ENCODE results near the gene MAMDC2.

The MAMDC2 gene

GRCh38 chr9:70257991-70258691 lies 214.5 kb downstream of the MAMDC2 start:
- no peak for DNase-seq (ENCODE audit: low read depth in 3 of 3, low spot score in 1 of 3)

DNA sequence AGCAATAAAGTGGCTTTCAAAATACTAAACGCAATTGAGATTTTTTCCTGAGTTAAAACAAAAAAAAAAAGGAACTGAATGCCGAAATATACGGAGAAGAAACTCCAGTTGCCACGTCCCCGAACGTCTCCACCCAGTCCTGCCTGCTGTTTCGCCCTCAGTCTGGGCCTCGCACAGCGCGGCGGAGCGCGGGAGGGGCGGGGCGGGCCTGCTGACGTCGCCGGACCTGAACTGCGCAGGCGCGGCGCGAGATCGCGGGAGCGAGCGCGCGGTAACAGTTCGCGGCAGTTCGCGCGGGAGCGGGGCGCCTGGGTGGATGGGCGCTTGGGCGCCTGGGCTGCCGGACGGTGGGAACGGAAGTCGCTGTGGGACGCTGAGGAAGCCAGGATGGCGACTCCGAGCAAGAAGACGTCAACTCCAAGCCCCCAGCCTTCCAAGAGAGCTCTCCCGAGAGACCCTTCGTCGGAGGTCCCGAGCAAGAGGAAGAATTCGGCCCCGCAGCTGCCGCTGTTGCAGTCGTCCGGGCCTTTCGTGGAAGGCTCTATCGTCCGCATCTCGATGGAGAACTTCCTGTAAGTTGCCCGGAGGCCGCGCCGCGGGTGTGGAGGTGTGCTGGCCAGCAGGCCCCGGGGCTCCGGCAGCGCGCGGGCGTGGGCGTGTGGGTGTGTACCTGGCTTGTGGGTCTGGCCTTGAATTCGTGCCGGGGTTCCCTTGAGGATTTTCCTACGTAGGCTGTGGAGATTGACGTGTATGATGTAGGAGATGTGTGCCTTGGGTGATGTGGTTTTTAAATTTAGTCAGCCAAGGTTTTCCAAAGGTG lies 215.3 kb downstream of the MAMDC2 start, which contains the start of gene SMC5:
Gene SMC5, plus strand, starts transcription at position 287 of the 820 bp plus-strand sequence. Its CDS starts 101 bp downstream, at position 388.
- DNase-seq (ENCODE audit: low read depth in 3 of 3, low spot score in 1 of 3): peak; percentile 62 to 85 (median 82)

DNA sequence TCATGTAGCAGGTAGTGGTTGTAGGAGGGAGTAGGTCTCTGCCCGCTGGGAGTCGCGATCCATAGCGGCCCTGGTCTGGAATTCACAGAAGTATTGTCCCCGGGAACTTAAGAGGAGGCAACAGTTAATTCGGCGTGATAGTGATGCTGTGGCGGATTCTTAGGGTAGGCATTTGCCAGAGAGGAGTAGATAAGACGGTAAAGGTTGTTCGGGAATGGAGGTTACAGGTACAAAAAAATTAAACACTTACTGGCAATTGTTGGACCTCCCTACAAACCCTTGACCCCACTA lies 215.8 kb downstream of the MAMDC2 start:
- no peak for DNase-seq (ENCODE audit: low read depth in 3 of 3, low spot score in 1 of 3)

GRCh38 chr9:70260007-70260443 lies 216.4 kb downstream of the MAMDC2 start:
- DNase-seq (ENCODE audit: low read depth in 3 of 3, low spot score in 1 of 3): no peak

GRCh38 chr9:70260606-70261005 lies 217.0 kb downstream of the MAMDC2 start:
- DNase-seq (ENCODE audit: low read depth in 3 of 3, low spot score in 1 of 3): no peak

DNA sequence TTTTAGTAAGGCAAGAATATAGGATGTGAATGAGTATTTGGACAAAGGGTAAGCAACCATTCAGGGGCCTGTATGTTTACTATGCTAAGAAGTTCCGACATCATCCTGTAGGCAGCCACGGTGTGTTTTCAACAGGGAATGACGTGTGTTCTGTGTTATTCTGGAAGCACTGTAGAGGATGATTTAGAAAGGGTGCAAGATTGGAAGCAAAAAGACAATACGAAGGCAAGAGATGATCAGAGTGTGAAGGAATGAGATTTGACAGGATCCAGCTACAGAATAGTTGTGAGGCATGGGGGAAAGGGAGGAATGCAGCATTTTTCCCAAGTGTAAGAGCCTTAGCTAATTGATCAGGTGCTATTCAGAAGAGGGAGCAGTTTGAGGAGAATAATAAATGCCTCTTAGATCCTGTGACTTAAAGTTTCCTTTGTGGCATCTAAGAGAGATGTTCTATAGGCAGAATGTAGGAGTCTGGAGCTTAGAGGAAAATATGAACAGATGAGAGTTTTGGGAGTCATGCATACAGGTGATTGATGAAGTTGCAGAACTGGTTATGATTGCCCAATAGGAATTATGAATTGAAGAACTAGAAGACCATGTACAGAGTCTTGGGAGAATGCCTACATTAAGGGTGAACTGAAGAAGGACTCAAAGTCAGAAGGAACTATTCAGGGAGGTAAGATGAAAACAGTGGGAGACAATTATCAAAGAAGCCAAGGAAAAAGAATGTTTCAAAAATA lies 217.7 kb downstream of the MAMDC2 start:
- DNase-seq (ENCODE audit: low read depth in 3 of 3, low spot score in 1 of 3): no peak

- DNase-seq (ENCODE audit: low read depth in 3 of 3, low spot score in 1 of 3): no peak
Observed at GRCh38 chr9:70262366-70262765, 218.7 kb downstream of the MAMDC2 start.

GRCh38 chr9:70262948-70263347 lies 219.3 kb downstream of the MAMDC2 start:
- DNase-seq (ENCODE audit: low read depth in 3 of 3, low spot score in 1 of 3): no peak

GRCh38 chr9:70263421-70263820 lies 219.8 kb downstream of the MAMDC2 start:
- no peak for DNase-seq (ENCODE audit: low read depth in 3 of 3, low spot score in 1 of 3)

Data from stimulated activated CD4-positive, alpha-beta T cell treated with anti-CD3 and anti-CD28 coated beads, TNF-alpha, amount 100 ng/mL, for 1 hour (primary cell).